ENCODE results near the gene NLRP7.
"Not testable (repeated sequence)": the region's sequence is repeated elsewhere in the genome, so short reads cannot be mapped to it uniquely, and the experiment has no call there.

The NLRP7 gene

DNA sequence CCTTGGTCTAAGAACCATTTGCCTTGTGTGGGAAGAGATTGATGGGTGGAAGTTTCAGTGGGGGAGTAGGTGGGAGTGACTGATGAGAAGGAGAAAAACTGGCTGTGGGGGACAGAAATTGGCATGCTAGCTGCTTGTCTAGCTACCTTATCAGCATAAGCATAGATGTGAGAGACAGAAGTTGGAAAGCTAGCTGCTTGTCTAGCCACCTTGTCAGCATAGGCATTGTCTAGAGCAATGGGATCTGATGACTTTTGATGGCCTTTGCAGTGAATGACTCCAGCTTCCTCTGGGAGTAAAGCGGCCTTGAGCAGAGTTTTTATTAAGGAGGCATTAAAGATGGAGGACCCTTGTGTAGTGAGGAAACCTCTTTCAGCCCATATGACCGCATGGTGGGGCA is 51.3 kb downstream of the NLRP7 start:
- H3K9me3 ChIP-seq (ENCODE audit: control insufficient read depth, low read length) = no peaks in the 10 kb centered on the region
- no peak for DNase-seq (ENCODE audit: low read depth)
- H3K36me3 ChIP-seq (ENCODE audit: control insufficient read depth, insufficient read depth, low read length, severe bottlenecking) = no peaks in the 10 kb centered on the region
- no peaks in the 10 kb centered on the region for H3K27me3 ChIP-seq (replicated peaks; ENCODE audit: control insufficient read depth, insufficient read depth, low read length)
- no peaks in the 10 kb centered on the region for H3K4me1 ChIP-seq (ENCODE audit: control insufficient read depth, insufficient read depth, low read length)
- H3K4me3 ChIP-seq (ENCODE audit: low read length) = no peak overlapping the region
- H3K9ac ChIP-seq (ENCODE audit: low read length) = no peak overlapping the region

DNA sequence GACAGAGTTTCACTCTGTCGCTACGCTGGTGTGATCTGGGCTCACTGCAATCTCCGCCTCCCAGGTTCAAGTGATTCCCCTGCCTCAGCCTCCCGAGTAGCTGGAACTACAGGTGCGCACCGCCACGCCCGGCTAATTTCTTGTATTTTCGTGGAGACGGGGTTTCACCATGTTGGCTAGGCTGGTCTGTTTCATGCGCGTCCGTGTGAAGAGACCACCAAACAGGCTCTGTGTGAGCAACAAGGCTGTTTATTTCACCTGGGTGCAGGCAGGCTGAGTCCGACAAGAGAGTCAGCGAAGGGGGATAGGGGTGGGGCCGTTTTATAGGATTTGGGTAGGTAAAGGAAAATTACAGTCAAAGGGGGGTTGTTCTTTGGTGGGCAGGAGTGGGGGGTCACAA is 53.2 kb downstream of the NLRP7 start:
- not testable (repeated sequence) for H3K9ac ChIP-seq (ENCODE audit: low read length); H3K36me3 ChIP-seq (ENCODE audit: control insufficient read depth, insufficient read depth, low read length, severe bottlenecking); H3K4me3 ChIP-seq (ENCODE audit: low read length); H3K4me1 ChIP-seq (ENCODE audit: control insufficient read depth, insufficient read depth, low read length); H3K9me3 ChIP-seq (ENCODE audit: control insufficient read depth, low read length); H3K27me3 ChIP-seq (replicated peaks; ENCODE audit: control insufficient read depth, insufficient read depth, low read length); DNase-seq (ENCODE audit: low read depth)

DNA sequence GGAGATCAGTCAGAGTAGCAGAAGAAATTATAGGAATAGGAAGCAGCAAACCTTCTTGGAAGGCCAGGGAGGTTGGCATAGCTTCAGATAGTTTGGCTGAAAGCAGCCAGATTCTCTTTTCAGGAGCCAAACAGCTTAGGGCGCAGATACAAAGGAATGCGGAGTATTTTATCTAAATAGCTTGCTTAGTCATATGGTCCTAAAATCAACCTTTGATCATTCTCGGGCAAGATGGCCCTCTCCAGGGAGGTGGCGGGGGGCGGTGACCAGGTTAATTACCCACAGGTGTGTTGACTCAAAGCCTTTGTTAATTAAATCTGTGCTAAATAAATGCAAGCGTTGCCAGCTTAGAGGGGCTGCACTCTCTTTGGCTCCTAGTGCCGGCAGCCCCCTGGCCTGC is 53.9 kb downstream of the NLRP7 start:
- Histone ChIP-seq H3K27me3 (replicated peaks; ENCODE audit: control insufficient read depth, insufficient read depth, low read length) (no peaks in the 10 kb centered on the region), H3K9ac (ENCODE audit: low read length) (no peak overlapping the region), H3K4me1 (ENCODE audit: control insufficient read depth, insufficient read depth, low read length) (no peaks in the 10 kb centered on the region), H3K9me3 (ENCODE audit: control insufficient read depth, low read length) (no peaks in the 10 kb centered on the region), H3K4me3 (ENCODE audit: low read length) (no peak overlapping the region), H3K36me3 (ENCODE audit: control insufficient read depth, insufficient read depth, low read length, severe bottlenecking) (no peaks in the 10 kb centered on the region)
- no peak for DNase-seq (ENCODE audit: low read depth)

DNA sequence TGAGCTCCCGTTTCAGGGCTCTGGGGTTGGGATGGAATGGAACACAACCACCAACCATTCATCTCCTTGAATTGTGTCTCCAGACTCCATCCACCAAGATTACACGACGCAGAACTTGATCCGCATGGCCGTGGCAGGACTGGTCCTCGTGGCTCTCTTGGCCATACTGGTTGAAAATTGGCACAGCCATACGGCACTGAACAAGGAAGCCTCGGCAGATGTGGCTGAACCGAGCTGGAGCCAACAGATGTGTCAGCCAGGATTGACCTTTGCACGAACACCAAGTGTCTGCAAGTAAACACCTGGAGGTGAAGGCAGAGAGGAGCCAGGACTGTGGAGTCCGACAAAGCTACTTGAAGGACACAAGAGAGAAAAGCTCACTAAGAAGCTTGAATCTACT is 57.8 kb downstream of the NLRP7 start:
- Histone ChIP-seq H3K4me1 (ENCODE audit: control insufficient read depth, insufficient read depth, low read length) (no peaks in the 10 kb centered on the region), H3K4me3 (ENCODE audit: low read length) (no peak overlapping the region), H3K36me3 (ENCODE audit: control insufficient read depth, insufficient read depth, low read length, severe bottlenecking) (no peaks in the 10 kb centered on the region), H3K27me3 (replicated peaks; ENCODE audit: control insufficient read depth, insufficient read depth, low read length) (no peaks in the 10 kb centered on the region), H3K9ac (ENCODE audit: low read length) (no peak overlapping the region), H3K9me3 (ENCODE audit: control insufficient read depth, low read length) (no peaks in the 10 kb centered on the region)
- DNase-seq (ENCODE audit: low read depth) = no peak

DNA sequence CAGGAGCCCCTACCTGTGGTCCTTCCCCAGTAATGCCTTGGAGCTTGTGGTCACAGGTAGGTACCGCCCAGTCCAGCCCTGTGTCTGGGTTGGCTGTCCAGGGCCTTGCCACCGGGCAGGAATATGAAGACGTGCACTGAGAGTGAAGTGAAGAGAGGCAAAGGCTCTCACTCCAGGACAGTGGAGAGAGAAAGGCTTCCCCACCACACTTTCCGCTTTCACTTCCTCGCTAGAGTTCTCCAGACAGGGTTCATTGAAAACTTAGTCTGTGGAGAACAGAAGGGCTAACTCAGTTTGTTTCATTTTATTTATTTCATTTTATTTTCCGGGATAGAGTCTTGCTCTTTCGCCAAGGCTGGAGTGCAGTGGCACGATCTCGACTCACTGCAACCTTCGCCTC is 59.1 kb downstream of the NLRP7 start:
- H3K9me3 ChIP-seq (ENCODE audit: control insufficient read depth, low read length) = no peaks in the 10 kb centered on the region
- no peaks in the 10 kb centered on the region for H3K36me3 ChIP-seq (ENCODE audit: control insufficient read depth, insufficient read depth, low read length, severe bottlenecking)
- DNase-seq (ENCODE audit: low read depth) = no peak
- H3K4me3 ChIP-seq (ENCODE audit: low read length) = no peak overlapping the region
- no peak overlapping the region for H3K9ac ChIP-seq (ENCODE audit: low read length)
- no peaks in the 10 kb centered on the region for H3K27me3 ChIP-seq (replicated peaks; ENCODE audit: control insufficient read depth, insufficient read depth, low read length)
- H3K4me1 ChIP-seq (ENCODE audit: control insufficient read depth, insufficient read depth, low read length) = no peaks in the 10 kb centered on the region

DNA sequence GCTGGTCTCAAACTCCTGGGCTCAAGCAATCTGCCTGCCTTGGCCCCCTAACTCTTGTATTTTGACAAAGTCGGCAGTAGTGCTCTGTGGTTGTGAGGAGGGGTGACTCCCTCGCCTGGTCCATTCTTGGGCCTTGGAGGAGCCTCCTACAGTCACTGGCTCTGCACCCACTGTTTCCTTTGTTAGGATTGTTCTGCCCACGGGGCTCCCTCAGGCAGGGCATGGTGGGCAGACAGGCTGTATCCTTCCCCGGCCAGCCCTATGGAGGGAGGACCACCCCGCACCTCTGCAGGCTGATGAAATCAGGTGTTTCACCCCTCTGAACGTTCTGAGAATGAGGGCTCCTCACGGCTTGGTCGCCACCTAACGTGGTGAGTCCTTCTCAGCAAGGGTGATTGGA is 64.1 kb downstream of the NLRP7 start:
- H3K27me3 ChIP-seq (replicated peaks; ENCODE audit: control insufficient read depth, insufficient read depth, low read length) = no peaks in the 10 kb centered on the region
- no peaks in the 10 kb centered on the region for H3K36me3 ChIP-seq (ENCODE audit: control insufficient read depth, insufficient read depth, low read length, severe bottlenecking)
- no peaks in the 10 kb centered on the region for H3K9me3 ChIP-seq (ENCODE audit: control insufficient read depth, low read length)
- H3K4me1 ChIP-seq (ENCODE audit: control insufficient read depth, insufficient read depth, low read length) = no peaks in the 10 kb centered on the region
- H3K4me3 ChIP-seq (ENCODE audit: low read length) = no peak overlapping the region
- no peak overlapping the region for H3K9ac ChIP-seq (ENCODE audit: low read length)
- no peak for DNase-seq (ENCODE audit: low read depth)

DNA sequence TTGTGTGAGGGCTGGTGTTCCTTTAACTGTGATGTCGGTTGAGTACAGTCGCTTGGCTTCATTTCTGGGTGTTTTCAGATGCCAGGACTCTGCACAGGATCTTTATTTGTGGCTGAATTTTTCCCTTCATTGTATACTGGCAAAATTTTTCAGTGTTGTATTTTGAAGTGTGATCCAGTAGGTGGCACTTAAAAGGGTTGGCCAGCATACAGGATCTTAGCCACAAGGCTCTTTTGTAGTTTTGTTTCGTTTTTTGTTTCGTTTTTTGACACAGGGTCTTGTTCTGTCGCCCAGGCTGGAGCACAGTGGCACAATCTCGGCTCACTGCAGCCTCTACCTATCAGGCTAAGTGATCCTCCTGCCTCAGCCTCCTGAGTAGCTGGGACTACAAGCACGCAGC is 64.6 kb downstream of the NLRP7 start:
- no peak for DNase-seq (ENCODE audit: low read depth)
- no peaks in the 10 kb centered on the region for H3K4me1 ChIP-seq (ENCODE audit: control insufficient read depth, insufficient read depth, low read length)
- H3K36me3 ChIP-seq (ENCODE audit: control insufficient read depth, insufficient read depth, low read length, severe bottlenecking) = no peaks in the 10 kb centered on the region
- no peak overlapping the region for H3K4me3 ChIP-seq (ENCODE audit: low read length)
- H3K9me3 ChIP-seq (ENCODE audit: control insufficient read depth, low read length) = no peaks in the 10 kb centered on the region
- no peaks in the 10 kb centered on the region for H3K27me3 ChIP-seq (replicated peaks; ENCODE audit: control insufficient read depth, insufficient read depth, low read length)
- H3K9ac ChIP-seq (ENCODE audit: low read length) = no peak overlapping the region

DNA sequence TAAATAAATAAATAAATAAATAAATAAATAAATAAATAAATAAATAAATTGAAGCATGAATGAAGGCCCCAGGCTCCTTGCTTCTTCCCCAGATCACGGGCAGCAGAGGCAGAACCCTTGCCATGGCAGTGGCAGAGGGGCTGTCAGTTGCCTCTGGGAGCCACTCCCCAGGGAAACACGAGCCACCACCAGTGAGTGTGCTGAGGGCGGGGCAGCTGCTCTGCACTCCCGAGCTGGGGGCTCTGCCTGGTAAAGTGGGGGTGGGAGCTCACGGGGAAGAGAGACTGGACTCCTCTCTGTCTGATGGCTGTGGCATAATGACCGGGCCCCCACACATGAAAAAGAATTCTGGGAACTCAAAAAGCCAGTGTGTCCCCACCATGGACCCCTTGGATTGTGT is 65.4 kb downstream of the NLRP7 start:
- Histone ChIP-seq H3K9ac (ENCODE audit: low read length) (no peak overlapping the region), H3K9me3 (ENCODE audit: control insufficient read depth, low read length) (no peaks in the 10 kb centered on the region), H3K4me3 (ENCODE audit: low read length) (no peak overlapping the region), H3K27me3 (replicated peaks; ENCODE audit: control insufficient read depth, insufficient read depth, low read length) (no peaks in the 10 kb centered on the region), H3K4me1 (ENCODE audit: control insufficient read depth, insufficient read depth, low read length) (no peaks in the 10 kb centered on the region), H3K36me3 (ENCODE audit: control insufficient read depth, insufficient read depth, low read length, severe bottlenecking) (no peaks in the 10 kb centered on the region)
- DNase-seq (ENCODE audit: low read depth) = no peak

DNA sequence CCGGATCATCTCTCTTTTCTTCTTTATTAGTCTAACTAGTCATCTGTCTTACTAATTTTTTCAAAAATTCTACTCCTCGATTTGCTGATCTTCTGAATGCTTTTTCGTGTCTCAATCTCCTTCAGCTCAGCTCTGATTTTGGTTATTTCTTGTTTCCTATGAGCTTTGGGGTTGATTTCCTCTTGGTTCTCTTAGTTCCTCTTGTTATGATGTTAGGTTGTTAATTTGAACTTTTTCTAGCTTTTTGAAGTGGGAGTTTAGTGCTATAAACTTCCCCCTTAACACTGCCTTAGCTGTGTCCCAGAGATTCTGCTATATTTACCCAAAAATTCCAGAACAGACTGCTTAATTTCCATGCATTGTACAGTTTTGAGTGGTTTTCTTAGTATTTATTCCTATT is 69.9 kb downstream of the NLRP7 start:
- Histone ChIP-seq H3K4me3 (ENCODE audit: low read length) (no peak overlapping the region), H3K36me3 (ENCODE audit: control insufficient read depth, insufficient read depth, low read length, severe bottlenecking) (no peaks in the 10 kb centered on the region), H3K9ac (ENCODE audit: low read length) (no peak overlapping the region), H3K27me3 (replicated peaks; ENCODE audit: control insufficient read depth, insufficient read depth, low read length) (no peaks in the 10 kb centered on the region), H3K9me3 (ENCODE audit: control insufficient read depth, low read length) (no peaks in the 10 kb centered on the region), H3K4me1 (ENCODE audit: control insufficient read depth, insufficient read depth, low read length) (no peaks in the 10 kb centered on the region)
- DNase-seq (ENCODE audit: low read depth) = no peak

DNA sequence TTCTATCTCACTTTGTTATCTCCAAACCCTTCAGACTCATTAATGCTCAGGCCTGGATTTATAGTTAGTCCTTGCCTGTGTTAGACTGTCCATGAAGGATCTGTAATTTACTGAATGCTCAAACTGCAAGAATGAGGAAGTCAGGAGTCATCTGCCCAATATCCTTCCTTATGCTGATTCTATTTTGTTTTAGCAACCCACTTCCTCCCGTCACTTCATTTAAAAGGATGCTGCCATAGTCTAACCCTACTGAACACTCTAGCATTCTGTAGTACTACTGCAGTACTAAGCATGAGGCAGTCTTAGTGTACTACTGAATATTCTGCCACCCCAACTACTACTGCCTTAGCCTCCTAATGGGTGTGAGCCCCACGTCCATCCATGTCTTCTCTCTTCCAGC is 71.8 kb downstream of the NLRP7 start:
- Histone ChIP-seq H3K36me3 (ENCODE audit: control insufficient read depth, insufficient read depth, low read length, severe bottlenecking) (no peaks in the 10 kb centered on the region), H3K27me3 (replicated peaks; ENCODE audit: control insufficient read depth, insufficient read depth, low read length) (no peaks in the 10 kb centered on the region), H3K9ac (ENCODE audit: low read length) (no peak overlapping the region), H3K4me1 (ENCODE audit: control insufficient read depth, insufficient read depth, low read length) (no peaks in the 10 kb centered on the region), H3K9me3 (ENCODE audit: control insufficient read depth, low read length) (no peaks in the 10 kb centered on the region), H3K4me3 (ENCODE audit: low read length) (no peak overlapping the region)
- no peak for DNase-seq (ENCODE audit: low read depth)

DNA sequence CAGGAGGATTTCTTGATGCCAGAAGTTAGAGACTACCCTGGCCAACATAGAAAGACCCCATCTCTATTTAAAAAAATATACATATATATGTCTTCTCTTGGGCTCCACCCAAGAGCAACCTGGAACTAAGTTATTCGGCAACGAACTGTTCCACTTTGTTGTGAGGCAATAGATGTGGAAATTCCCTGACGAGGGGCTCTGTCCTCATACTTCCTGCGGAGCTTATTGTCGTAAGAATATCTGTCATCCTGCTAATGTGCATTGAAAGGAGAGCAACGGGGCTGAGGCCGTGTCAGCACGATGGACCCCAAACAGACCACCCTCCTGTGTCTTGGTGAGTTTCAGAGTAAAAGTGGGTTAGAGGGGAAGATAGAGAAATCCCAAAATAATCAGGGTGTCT is 73.3 kb downstream of the NLRP7 start, which contains the start of gene FCAR:
TSS of gene FCAR (plus strand) at position 246 of the 400 bp plus-strand sequence. CDS start at position 301, 55 bp downstream.
- no peak for DNase-seq (ENCODE audit: low read depth)

More for the DNA sequence above, 73.3 kb downstream of the NLRP7 start, which contains the start of gene FCAR:
- no peaks in the 10 kb centered on the region for H3K4me1 ChIP-seq (ENCODE audit: control insufficient read depth, insufficient read depth, low read length)
- no peak within 1 kb of the TSS for H3K4me3 ChIP-seq (ENCODE audit: low read length)
- no peaks in the 10 kb centered on the region for H3K9me3 ChIP-seq (ENCODE audit: control insufficient read depth, low read length)
- H3K9ac ChIP-seq (ENCODE audit: low read length) = no peak within 1 kb of the TSS
- H3K27me3 ChIP-seq (replicated peaks; ENCODE audit: control insufficient read depth, insufficient read depth, low read length) = no peaks in the 10 kb centered on the region
- H3K36me3 ChIP-seq (ENCODE audit: control insufficient read depth, insufficient read depth, low read length, severe bottlenecking) = no peaks in the 10 kb centered on the region

Measured in adipocyte (in vitro differentiated cells).